ENCODE results near the gene MYLK.

- TF ChIP-seq CTCF (IDR thresholded peaks at IDR 0.05) (no peak), POLR2A (IDR thresholded peaks at IDR 0.05) (no peak), EP300 (IDR thresholded peaks at IDR 0.05) (no peak)
These were observed 155.1 kb downstream of the MYLK start for GRCh38 chr3:123728991-123729390.
